ENCODE measurements around the gene CISH.

Gene CISH

DNA sequence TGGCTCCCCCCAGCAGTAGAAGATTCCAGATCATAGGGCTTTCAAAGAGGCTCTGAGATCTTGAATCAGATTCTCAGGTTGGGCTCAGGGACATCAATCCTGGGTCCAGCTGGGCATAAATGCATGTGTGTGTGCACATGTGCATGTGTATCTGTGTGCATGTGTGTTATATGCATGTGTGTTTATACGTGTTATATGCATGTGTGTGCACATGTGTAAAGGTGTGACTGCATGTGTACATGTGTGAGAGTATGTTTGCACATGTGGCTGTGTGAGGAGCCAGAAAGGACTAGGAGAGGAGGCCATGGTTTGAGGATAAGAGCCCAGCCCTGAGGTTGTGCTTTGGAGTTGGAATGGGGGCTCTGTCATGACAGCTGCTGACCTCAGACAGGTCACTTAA is 3.6 kb upstream of the CISH start:
- Mint-ChIP-seq H3K4me1 (ENCODE audit: low read depth) (peaks cover 50% of the 10 kb centered on the region), H3K4me3 (peak overlapping the region; percentile 85), H3K36me3 (ENCODE audit: low read depth) (peaks cover 56% of the 10 kb centered on the region), H3K27me3 (ENCODE audit: low read depth) (peaks cover 2% of the 10 kb centered on the region), H3K27ac (peak overlapping the region; percentile 81), H3K9me3 (no peaks in the 10 kb centered on the region)
- no peak for DNase-seq (ENCODE audit: low spot score)

DNA sequence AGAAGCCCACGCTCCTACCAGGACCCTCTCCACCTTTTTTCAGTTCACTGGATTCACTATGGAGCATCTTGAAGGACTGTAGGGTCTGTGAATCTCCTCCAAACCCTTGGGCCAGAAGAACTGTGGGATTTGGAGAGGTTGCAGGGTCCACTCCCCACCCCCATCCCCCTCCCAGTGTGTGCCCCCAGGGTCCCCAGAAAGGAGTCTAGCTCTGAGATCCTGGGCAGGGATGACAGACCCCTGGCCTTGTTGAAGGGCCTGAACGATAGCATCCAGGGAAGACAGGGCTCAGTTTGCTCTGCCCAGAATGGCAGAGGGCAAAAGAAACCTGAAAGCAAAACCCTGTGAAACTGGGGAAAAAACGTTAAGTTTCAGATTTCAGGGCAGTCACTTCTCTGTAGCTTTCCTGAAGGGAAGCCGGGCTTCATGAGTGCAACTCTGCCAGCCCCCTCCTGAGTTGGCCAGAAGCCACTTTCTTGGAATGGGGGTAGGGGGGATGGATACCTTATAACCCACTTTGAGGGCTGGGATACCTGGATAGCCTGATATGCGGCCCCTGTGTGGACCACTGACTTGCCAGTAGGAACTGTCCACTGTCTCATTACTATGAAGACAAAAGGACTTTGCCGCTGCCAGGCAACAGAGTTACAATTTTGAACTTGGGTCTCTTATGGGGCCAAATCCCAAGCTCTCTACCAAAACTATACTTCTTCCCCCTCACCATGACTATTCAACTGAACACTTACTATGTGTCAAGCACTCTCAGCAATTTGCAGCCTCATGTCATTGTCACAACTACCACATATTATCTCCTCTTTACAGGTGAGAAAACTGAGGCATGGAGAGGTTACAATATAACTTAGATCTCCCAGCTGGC is 1.6 kb upstream of the CISH start:
- Mint-ChIP-seq H3K27ac (peak overlapping the region; percentile 97), H3K9me3 (no peaks in the 10 kb centered on the region), H3K4me1 (ENCODE audit: low read depth) (peaks cover 40% of the 10 kb centered on the region), H3K4me3 (peak overlapping the region; percentile 99), H3K36me3 (ENCODE audit: low read depth) (peaks cover 60% of the 10 kb centered on the region), H3K27me3 (ENCODE audit: low read depth) (peaks cover 2% of the 10 kb centered on the region)
- no peak for DNase-seq (ENCODE audit: low spot score)

DNA sequence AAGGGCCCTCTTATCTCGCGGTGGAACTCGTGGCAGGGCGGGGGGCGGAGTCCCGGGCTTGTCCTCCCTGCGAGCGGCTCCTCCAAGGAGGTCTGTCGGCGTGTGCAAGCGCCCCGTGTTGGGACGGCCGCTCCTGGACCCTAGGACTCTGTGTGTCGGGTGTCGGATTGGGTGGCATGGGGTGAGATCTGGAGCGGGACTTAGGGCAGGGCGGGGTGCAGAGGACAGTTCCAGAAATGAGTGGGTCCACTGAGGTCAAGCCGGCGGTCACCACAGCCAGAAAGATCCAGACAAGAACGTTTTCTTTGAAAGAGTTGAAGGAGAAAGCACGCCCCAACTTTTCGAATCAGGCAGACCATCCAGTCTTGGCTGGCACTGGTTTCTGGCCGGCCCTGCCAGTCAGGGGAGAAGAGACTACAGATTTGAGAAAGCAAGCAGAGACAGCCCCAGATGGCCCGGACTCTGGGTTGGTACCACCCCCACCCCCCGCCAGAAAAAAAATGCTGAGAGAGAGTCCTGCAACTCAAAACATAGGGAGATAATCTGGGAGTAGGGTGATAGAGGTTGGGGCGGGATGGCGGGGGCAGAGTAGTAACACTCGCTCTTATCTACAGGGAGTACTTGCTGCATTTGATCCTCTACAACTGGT is 784 bp upstream of the CISH start:
- Mint-ChIP-seq H3K4me1 (ENCODE audit: low read depth) (peaks cover 40% of the 10 kb centered on the region), H3K9me3 (no peaks in the 10 kb centered on the region), H3K4me3 (peak overlapping the region; percentile 99), H3K36me3 (ENCODE audit: low read depth) (peaks cover 64% of the 10 kb centered on the region), H3K27ac (peak overlapping the region; percentile 97), H3K27me3 (ENCODE audit: low read depth) (peaks cover 2% of the 10 kb centered on the region)
- DNase-seq (ENCODE audit: low spot score), result no peak

DNA sequence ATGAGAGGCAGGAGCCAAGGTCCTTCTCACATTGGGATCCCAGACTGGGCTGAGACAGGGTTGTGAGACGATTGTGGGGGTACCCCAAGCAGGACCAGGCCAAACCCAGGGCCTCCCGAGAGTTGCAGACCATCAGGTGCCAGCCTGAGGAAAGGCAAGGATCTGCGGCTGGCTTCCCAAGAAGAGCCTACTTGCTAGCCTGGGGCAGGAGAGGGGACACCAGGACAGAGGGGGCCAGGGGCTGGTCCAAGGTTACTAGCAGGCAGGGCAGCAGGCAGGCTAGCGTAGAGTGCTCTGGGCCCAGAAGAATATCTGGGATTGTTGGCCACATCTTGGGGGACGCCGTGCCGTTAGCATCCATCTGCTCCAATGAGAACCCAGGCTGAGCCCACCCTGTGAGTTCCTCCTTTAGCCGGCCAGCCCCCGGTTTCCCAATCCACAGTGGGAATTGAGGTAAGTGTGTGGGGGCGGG is 546 bp downstream of the CISH start:
- no peak for DNase-seq (ENCODE audit: low spot score)
- peaks cover 38% of the 10 kb centered on the region for H3K4me1 Mint-ChIP-seq (ENCODE audit: low read depth)
- H3K36me3 Mint-ChIP-seq (ENCODE audit: low read depth), result peaks cover 77% of the 10 kb centered on the region
- no peaks in the 10 kb centered on the region for H3K9me3 Mint-ChIP-seq
- peaks cover 2% of the 10 kb centered on the region for H3K27me3 Mint-ChIP-seq (ENCODE audit: low read depth)
- H3K4me3 Mint-ChIP-seq, result peak overlapping the region; percentile 99
- H3K27ac Mint-ChIP-seq, result peak overlapping the region; percentile 96

DNA sequence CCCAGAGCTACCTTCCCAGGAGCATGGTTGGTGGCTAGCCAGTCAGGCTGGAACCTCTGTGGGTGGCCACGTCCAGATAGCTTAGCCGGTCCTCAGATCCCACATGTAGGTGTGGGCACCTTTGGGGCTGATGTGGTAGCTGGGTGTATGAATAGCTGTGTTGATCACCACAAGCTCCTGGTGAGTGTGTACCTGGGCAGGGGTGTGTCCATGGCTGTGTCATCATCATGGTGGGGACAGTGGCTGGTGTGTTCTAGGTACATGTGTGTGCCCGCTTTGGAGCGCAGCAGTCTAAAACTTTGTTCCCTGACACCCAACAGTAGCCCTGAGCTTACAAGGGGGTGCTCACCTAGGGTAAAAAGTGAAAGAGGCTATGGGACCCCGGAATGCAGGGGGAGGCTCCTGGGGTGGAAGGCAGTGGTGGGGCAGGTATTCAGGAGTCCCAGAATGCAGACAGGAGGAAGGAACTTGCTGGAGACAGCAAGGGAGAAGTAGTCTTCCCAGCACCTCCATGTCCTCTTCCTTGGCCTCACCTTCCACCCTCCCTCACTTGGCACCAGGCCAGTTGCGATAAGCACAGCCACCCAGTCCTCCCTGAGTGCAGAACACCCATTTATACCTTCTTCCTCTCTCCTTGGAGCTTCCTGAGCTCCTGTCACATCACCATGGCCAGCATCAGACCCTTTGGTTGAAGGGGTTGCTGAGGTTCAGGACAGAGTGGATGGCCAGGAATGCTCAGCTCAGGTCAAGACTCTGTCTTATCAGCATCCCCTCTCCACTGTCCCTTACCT is 1.2 kb downstream of the CISH start:
- peaks cover 38% of the 10 kb centered on the region for H3K4me1 Mint-ChIP-seq (ENCODE audit: low read depth)
- H3K27me3 Mint-ChIP-seq (ENCODE audit: low read depth), result peaks cover 2% of the 10 kb centered on the region
- H3K27ac Mint-ChIP-seq, result peak overlapping the region; percentile 96
- DNase-seq (ENCODE audit: low spot score), result no peak
- no peaks in the 10 kb centered on the region for H3K9me3 Mint-ChIP-seq
- H3K4me3 Mint-ChIP-seq, result peak overlapping the region; percentile 99
- peaks cover 84% of the 10 kb centered on the region for H3K36me3 Mint-ChIP-seq (ENCODE audit: low read depth)

DNA sequence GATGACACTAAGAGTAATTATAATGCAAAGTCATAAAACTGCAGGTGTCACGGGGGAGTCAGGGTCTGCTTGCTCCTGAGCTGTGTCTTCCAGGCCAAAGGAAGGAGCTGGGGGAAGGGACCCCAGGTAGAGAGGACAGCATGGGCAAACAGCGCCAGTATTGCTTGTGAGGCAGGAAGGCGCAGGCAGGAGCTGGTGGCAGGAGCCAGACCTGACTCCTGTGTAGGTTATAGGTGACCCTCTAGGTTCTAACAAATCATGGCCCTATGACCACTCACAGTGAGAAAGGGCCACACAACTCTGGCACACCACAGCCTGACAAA is 1.9 kb downstream of the CISH start:
- Mint-ChIP-seq H3K4me3 (peak overlapping the region; percentile 99), H3K36me3 (ENCODE audit: low read depth) (peaks cover 90% of the 10 kb centered on the region), H3K4me1 (ENCODE audit: low read depth) (peaks cover 39% of the 10 kb centered on the region), H3K9me3 (no peaks in the 10 kb centered on the region), H3K27ac (peak overlapping the region; percentile 96), H3K27me3 (ENCODE audit: low read depth) (peaks cover 2% of the 10 kb centered on the region)
- DNase-seq (ENCODE audit: low spot score), result no peak

DNA sequence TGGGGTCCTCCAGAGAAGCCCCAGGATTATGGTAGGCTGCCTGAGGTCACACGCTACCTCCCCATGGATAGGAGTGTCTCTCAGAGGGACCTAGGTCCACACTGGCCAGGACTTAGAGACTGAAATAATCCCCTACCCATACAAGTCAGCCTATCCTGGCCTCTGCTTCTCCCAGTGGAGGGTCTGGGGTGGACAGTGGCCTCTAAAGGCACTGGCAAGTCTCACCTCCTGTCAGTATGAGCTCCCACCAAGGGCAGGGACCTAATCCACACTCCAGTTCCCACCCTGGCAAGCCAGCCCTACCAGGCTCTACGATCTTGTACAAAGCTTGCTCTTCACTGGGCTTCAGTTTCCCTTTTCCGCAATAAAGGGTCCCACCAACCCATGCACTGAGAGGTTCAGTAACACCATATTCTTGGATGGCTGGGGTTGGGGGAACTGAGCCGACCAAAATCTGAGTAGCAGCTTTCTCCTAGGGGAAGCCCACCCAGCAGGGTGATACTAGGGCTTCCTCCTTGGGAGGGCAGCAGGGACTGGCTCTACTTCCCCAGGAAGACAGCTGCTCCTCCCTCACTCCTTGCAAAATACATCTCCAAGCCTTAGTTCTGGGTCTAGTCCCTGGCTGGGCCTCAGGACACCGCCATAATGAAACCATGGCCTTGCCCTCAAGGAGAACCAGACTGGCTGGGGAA is 2.4 kb downstream of the CISH start:
- Mint-ChIP-seq H3K4me3 (peak overlapping the region; percentile 99), H3K36me3 (ENCODE audit: low read depth) (peaks cover 92% of the 10 kb centered on the region), H3K27me3 (ENCODE audit: low read depth) (peaks cover 2% of the 10 kb centered on the region), H3K4me1 (ENCODE audit: low read depth) (peaks cover 38% of the 10 kb centered on the region), H3K9me3 (no peaks in the 10 kb centered on the region), H3K27ac (peak overlapping the region; percentile 96)
- DNase-seq (ENCODE audit: low spot score), result no peak

GRCh38 chr3:50608278-50608677 is 3.3 kb downstream of the CISH start:
- Mint-ChIP-seq H3K27me3 (ENCODE audit: low read depth) (peaks cover 2% of the 10 kb centered on the region), H3K27ac (peak overlapping the region; percentile 96), H3K9me3 (no peaks in the 10 kb centered on the region), H3K36me3 (ENCODE audit: low read depth) (peaks cover 93% of the 10 kb centered on the region), H3K4me1 (ENCODE audit: low read depth) (peaks cover 40% of the 10 kb centered on the region), H3K4me3 (peak overlapping the region; percentile 99)
- no peak for DNase-seq (ENCODE audit: low spot score)

DNA sequence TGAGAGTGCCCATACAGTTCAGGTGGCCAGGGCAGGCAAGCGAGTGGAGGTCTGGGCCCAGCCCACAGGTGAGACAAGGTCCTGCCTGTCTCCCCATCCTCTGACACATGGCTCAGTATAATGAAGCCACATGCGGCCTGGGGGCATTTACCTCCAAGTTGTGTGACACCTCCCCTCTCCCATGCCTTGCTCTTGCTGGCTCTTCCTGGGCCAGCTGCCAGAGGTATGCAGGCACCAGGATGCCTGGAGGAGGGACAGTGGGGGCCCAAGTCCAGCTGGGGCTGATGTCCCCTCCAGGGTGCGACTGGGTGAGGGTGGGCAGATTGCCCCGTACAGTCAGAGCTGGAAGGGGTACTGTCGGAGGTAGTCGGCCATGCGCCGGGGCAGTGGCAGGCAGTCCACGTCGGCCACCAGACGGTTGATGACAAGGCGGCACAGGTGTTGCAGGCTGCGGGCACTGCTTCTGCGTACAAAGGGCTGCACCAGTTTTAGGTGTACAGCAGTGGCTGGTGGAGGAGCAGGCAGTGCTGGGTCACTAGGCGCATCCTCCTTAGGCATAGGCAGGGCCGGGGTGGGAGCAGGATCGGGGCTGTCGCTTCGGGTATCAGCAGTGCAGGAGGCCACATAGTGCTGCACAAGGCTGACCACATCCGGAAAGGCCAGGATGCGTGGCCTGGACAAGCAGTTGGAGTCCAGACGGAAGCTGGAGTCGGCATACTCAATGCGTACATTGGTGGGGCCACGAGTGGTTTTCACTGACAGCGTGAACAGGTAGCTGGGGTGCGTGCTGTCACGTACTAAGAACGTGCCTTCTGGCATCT is 4.1 kb downstream of the CISH start:
- peaks cover 2% of the 10 kb centered on the region for H3K27me3 Mint-ChIP-seq (ENCODE audit: low read depth)
- peaks cover 47% of the 10 kb centered on the region for H3K4me1 Mint-ChIP-seq (ENCODE audit: low read depth)
- H3K9me3 Mint-ChIP-seq, result no peaks in the 10 kb centered on the region
- peaks cover 94% of the 10 kb centered on the region for H3K36me3 Mint-ChIP-seq (ENCODE audit: low read depth)
- peak overlapping the region; percentile 96 for H3K27ac Mint-ChIP-seq
- H3K4me3 Mint-ChIP-seq, result peak overlapping the region; percentile 99
- DNase-seq (ENCODE audit: low spot score), result no peak

- no peaks in the 10 kb centered on the region for H3K9me3 Mint-ChIP-seq
- H3K4me1 Mint-ChIP-seq (ENCODE audit: low read depth), result peaks cover 50% of the 10 kb centered on the region
- no peak for DNase-seq (ENCODE audit: low spot score)
- peak overlapping the region; percentile 96 for H3K27ac Mint-ChIP-seq
- no peaks in the 10 kb centered on the region for H3K27me3 Mint-ChIP-seq (ENCODE audit: low read depth)
- H3K36me3 Mint-ChIP-seq (ENCODE audit: low read depth), result peaks cover 91% of the 10 kb centered on the region
- H3K4me3 Mint-ChIP-seq, result peak overlapping the region; percentile 99
These were observed 5.0 kb downstream of the CISH start for GRCh38 chr3:50606596-50606995.

DNA sequence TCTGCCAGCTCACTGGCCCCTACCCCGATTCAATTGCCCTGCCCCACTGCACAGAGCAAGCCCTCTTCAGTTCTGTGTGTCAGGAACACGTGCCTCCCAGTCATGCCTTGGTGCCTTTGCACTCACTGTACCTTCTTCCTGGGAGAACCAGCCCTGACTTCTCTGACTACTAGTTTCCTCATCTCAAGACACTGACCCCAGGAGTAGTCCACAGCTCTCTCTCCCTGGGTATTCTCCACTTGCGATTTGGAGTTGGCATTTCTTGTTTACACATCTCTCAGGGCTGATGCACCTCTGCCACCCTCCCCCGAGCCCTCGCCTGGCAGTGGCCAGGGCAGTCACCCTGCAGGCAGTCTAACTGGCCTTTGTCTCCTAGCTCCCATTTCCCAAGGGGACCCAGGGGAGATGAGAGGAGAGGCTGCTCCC is 5.7 kb downstream of the CISH start:
- Mint-ChIP-seq H3K36me3 (ENCODE audit: low read depth) (peaks cover 86% of the 10 kb centered on the region), H3K4me3 (peak overlapping the region; percentile 99), H3K4me1 (ENCODE audit: low read depth) (peaks cover 57% of the 10 kb centered on the region)

GRCh38 chr3:50604628-50605588 is 6.7 kb downstream of the CISH start:
- H3K9me3 Mint-ChIP-seq, result no peaks in the 10 kb centered on the region
- H3K36me3 Mint-ChIP-seq (ENCODE audit: low read depth), result peaks cover 84% of the 10 kb centered on the region
- no peak for DNase-seq (ENCODE audit: low spot score)
- H3K27ac Mint-ChIP-seq, result peak overlapping the region; percentile 96
- H3K4me1 Mint-ChIP-seq (ENCODE audit: low read depth), result peaks cover 67% of the 10 kb centered on the region
- peak overlapping the region; percentile 99 for H3K4me3 Mint-ChIP-seq
- no peaks in the 10 kb centered on the region for H3K27me3 Mint-ChIP-seq (ENCODE audit: low read depth)

More for the DNA sequence above, 5.7 kb downstream of the CISH start:
- Mint-ChIP-seq H3K9me3 (no peaks in the 10 kb centered on the region), H3K27me3 (ENCODE audit: low read depth) (no peaks in the 10 kb centered on the region), H3K27ac (peak overlapping the region; percentile 96)
- DNase-seq (ENCODE audit: low spot score), result no peak
